Measurements from ENCODE around the gene CHAMP1. TPM values are rescaled to one million over a fixed set of nuclear protein-coding genes. Genes with fewer than 3 reads are reported as not detected.

CHAMP1 gene
- total and polyA plus RNA-seq, 2 donors (not counting 3 experiments of a cell fraction or from before 2014, with no cell fraction given) = 19.2 to 24.1 TPM

GRCh38 chr13:114309086-114309485 is 5.2 kb upstream of the CHAMP1 start:
- no TSS peak for BruUV-seq (replicated peaks)
- no peaks in the 10 kb centered on the region for H3K9me3 ChIP-seq (replicated peaks; ENCODE audit: control insufficient read depth, insufficient read depth, low read length)
- no peak overlapping the region for H2AFZ ChIP-seq (ENCODE audit: low read depth, low read length)
- no peak for DNase-seq (ENCODE audit: low read depth, low spot score)
- dilution Hi-C loops (cut with MboI; ENCODE audit: extremely low pct_ligation_motif_present, low sequenced_read_pairs) = no loop called here
- H3K9ac ChIP-seq (replicated peaks; ENCODE audit: extremely low read depth, insufficient read depth, low read length) = no peak overlapping the region
- ChIA-PET POLR2A (no interaction called here), CTCF (no interaction called here)
- peaks cover 2 to 4% of the 10 kb centered on the region in 2 experiments for H3K36me3 ChIP-seq (ENCODE audit: control insufficient read depth in 2 of 2, extremely low read depth in 1 of 2, insufficient read depth in 2 of 2, low read length in 2 of 2)
- H3K79me2 ChIP-seq (ENCODE audit: control insufficient read depth, insufficient read depth, low read length) = no peaks in the 10 kb centered on the region
- intact Hi-C loops (cut with micrococcal nuclease) = no loop called here
- no peaks in the 10 kb centered on the region for H3K27me3 ChIP-seq (ENCODE audit: control insufficient read depth in 2 of 2, insufficient read depth in 2 of 2, low read length in 2 of 2)
- no peaks in the 10 kb centered on the region for H4K20me1 ChIP-seq (replicated peaks; ENCODE audit: control insufficient read depth, extremely low read depth, insufficient read depth, low read length)
- no peak for FAIRE-seq
- no peak overlapping the region for H3K27ac ChIP-seq (ENCODE audit: insufficient read depth, low read depth, low read length)
- no peak overlapping the region for H3K4me2 ChIP-seq (ENCODE audit: insufficient read depth, low read length)
- H3K4me1 ChIP-seq (ENCODE audit: control insufficient read depth, extremely low read depth, insufficient read depth, low read length) = peaks cover 9% of the 10 kb centered on the region
- TF ChIP-seq MYC (IDR thresholded peaks at IDR 0.05; ENCODE audit: low read depth, low read length) (no peak), POLR2AphosphoS5 (IDR thresholded peaks at IDR 0.05; ENCODE audit: insufficient read depth, low read depth, low read length) (no peak), FOS (IDR thresholded peaks at IDR 0.05; ENCODE audit: borderline replicate concordance, insufficient read depth, low read length) (no peak), JUN (IDR thresholded peaks at IDR 0.05; ENCODE audit: borderline replicate concordance, insufficient read depth, insufficient read length, low read depth) (no peak), GATA2 (IDR thresholded peaks at IDR 0.05; ENCODE audit: insufficient read depth, insufficient read length, low read depth, low read length) (no peak), CTCF (IDR thresholded peaks at IDR 0.05; ENCODE audit: extremely low read depth in 1 of 2, insufficient read depth in 1 of 2, low read depth in 1 of 2, low read length in 2 of 2) (no peak), POLR2A (IDR thresholded peaks at IDR 0.05; ENCODE audit: low read depth, low read length) (no peak), EZH2 (IDR thresholded peaks at IDR 0.05; ENCODE audit: borderline replicate concordance, low read depth, low read length, severe bottlenecking) (no peak)
- TF ChIP-seq, protein P1, sequence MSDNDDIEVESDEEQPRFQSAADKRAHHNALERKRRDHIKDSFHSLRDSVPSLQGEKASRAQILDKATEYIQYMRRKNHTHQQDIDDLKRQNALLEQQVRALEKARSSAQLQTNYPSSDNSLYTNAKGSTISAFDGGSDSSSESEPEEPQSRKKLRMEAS (IDR thresholded peaks at IDR 0.05; ENCODE audit: insufficient read depth, insufficient read length) = no peak
- H3K9me1 ChIP-seq (replicated peaks; ENCODE audit: control insufficient read depth, extremely low read depth, insufficient read depth, low read length) = no peaks in the 10 kb centered on the region
- H3K4me3 ChIP-seq (replicated peaks in 1 of 3; ENCODE audit: insufficient read depth in 1 of 3, low read depth in 1 of 3, low read length in 3 of 3) = no peak overlapping the region

All from endothelial cell of umbilical vein (primary cell).